HepG2 (cell line): ENCODE results near the gene P3H3. TPM values are rescaled to one million over a fixed set of nuclear protein-coding genes. Genes with fewer than 3 reads are reported as not detected.
A peak's percentile ranks its signal among the peaks of the same experiment; 100 is the strongest.

Experiments
- ATF4 ChIP-seq, 2 experiments: fragments of 450-650 bp in 1 of 2; sonication (generic) in 1 of 2; formaldehyde crosslinking; IDR thresholded peaks; 2 replicates each; pipeline versions ENCODE4 v1.5.0 to v1.8.0; 2020 to 2022; ENCODE audit warnings: mild to moderate bottlenecking in 1 of 2, missing genetic modification reagents in 1 of 2
- ATM ChIP-seq: fragments of 450-650 bp; IDR thresholded peaks from 2 replicates; pipeline ENCODE4 v1.7.1; 2017; ENCODE audit warnings: mild to moderate bottlenecking, borderline replicate concordance
- BRCA1 ChIP-seq: sonication (generic); formaldehyde crosslinking; IDR thresholded peaks from 2 replicates; pipeline ENCODE4 v1.4.0; 2020; ENCODE audit warnings: missing genetic modification reagents
- MBNL3 ChIP-seq: fragments of 250-450 bp; sonication (Bioruptor Pico); conservative IDR thresholded peaks from 2 replicates; pipeline ENCODE4 v1.8.0; 2022; ENCODE audit warnings: mild to moderate bottlenecking, inconsistent platforms
- NFIC ChIP-seq: IDR thresholded peaks from 2 replicates; pipeline ENCODE4 v1.6.1; 2012; ENCODE audit warnings: mild to moderate bottlenecking, low read length, inconsistent platforms
- NKX3-1 ChIP-seq: sonication (generic); formaldehyde crosslinking; IDR thresholded peaks from 2 replicates; pipeline ENCODE4 v1.5.0; 2020; ENCODE audit warnings: missing genetic modification reagents
- NR3C1 ChIP-seq: sonication (generic); formaldehyde crosslinking; IDR thresholded peaks from 2 replicates; pipeline ENCODE4 v1.4.0; 2020; ENCODE audit warnings: missing genetic modification reagents
- PCBP2 ChIP-seq: fragments of 200-400 bp; formaldehyde crosslinking; optimal IDR thresholded peaks from 2 replicates; pipeline ENCODE3; 2018; ENCODE audit warnings: low read length, low read depth; ENCODE audit not compliant: poor library complexity, severe bottlenecking
- REXO4 ChIP-seq: sonication (generic); formaldehyde crosslinking; IDR thresholded peaks from 2 replicates; pipeline ENCODE4 v1.8.0; 2022; ENCODE audit warnings: missing genetic modification reagents, mild to moderate bottlenecking, borderline replicate concordance
- SIN3B ChIP-seq: fragments of 150-350 bp; IDR thresholded peaks from 2 replicates; pipeline ENCODE4 v1.6.1; 2014; ENCODE audit warnings: low read length
- SMARCE1 ChIP-seq: fragments of 450-650 bp; IDR thresholded peaks from 2 replicates; pipeline ENCODE4 v1.6.1; 2017; ENCODE audit warnings: borderline replicate concordance
- TARDBP ChIP-seq: sonication (generic); formaldehyde crosslinking; IDR thresholded peaks from 2 replicates; pipeline ENCODE4 v1.8.0; 2022; ENCODE audit warnings: mild to moderate bottlenecking, missing genetic modification reagents
- ZBTB3 ChIP-seq: sonication (generic); formaldehyde crosslinking; IDR thresholded peaks from 2 replicates; pipeline ENCODE4 v1.4.0; 2020; ENCODE audit warnings: low read depth, mild to moderate bottlenecking, moderate library complexity, missing genetic modification reagents, borderline replicate concordance
- ZC3H13 ChIP-seq: sonication (generic); formaldehyde crosslinking; IDR thresholded peaks from 2 replicates; pipeline ENCODE4 v1.8.1; 2023; ENCODE audit warnings: mild to moderate bottlenecking, missing genetic modification reagents, moderate library complexity
- ZHX1 ChIP-seq: sonication (generic); formaldehyde crosslinking; IDR thresholded peaks from 2 replicates; pipeline ENCODE4 v1.8.1; 2022; ENCODE audit warnings: low read depth, mild to moderate bottlenecking, missing genetic modification reagents
- ZNF343 ChIP-seq: sonication (generic); formaldehyde crosslinking; IDR thresholded peaks from 2 replicates; pipeline ENCODE4 v1.4.0; 2020; ENCODE audit warnings: mild to moderate bottlenecking, missing genetic modification reagents
- ZNF792 ChIP-seq: IDR thresholded peaks from 2 replicates; pipeline ENCODE4 v1.6.1; 2016
- polyA plus RNA-seq, 8 experiments: library from polyadenylated mRNA; depleted of rRNA in 3 of 8; stranded (reverse) in 7 of 8; unstranded in 1 of 8; fragments of >200 nt; fragmentation: Illumina TruSeq in 4 of 8; extraction: Trizol in 4 of 8; gene quantifications; 2 replicates each; pipeline versions ENCODE4 v1.2.1 to v1.2.3, GENCODE V29; 2011 to 2016; ENCODE audit warnings: low read depth in 4 of 8, missing spikeins in 1 of 8, mixed read lengths in 1 of 8; ENCODE audit not compliant: insufficient read depth in 1 of 8
- total RNA-seq, 5 experiments: library from RNA; depleted of rRNA; stranded (reverse); fragments of >200 nt; fragmentation: Illumina TruSeq; extraction: Trizol; gene quantifications; 2 replicates each; pipeline ENCODE4 v1.2.3, GENCODE V29; 2016; ENCODE audit warnings: low read depth in 1 of 5
- TF ChIP-seq, protein P1 (sequence below): sonication (generic); formaldehyde crosslinking; IDR thresholded peaks from 2 replicates; pipeline ENCODE4 v1.4.0; 2020; ENCODE audit warnings: missing genetic modification reagents, borderline replicate concordance
- TF ChIP-seq, protein P2 (sequence below): sonication (generic); formaldehyde crosslinking; IDR thresholded peaks from 2 replicates; pipeline ENCODE4 v1.9.0; 2021; ENCODE audit warnings: missing genetic modification reagents, mild to moderate bottlenecking, borderline replicate concordance

The P3H3 gene
- total and polyA plus RNA-seq, 2 of the 13 experiments (the other 11 are each of a cell fraction or from before 2014, with no cell fraction given): 20.1 to 20.5 TPM

DNA sequence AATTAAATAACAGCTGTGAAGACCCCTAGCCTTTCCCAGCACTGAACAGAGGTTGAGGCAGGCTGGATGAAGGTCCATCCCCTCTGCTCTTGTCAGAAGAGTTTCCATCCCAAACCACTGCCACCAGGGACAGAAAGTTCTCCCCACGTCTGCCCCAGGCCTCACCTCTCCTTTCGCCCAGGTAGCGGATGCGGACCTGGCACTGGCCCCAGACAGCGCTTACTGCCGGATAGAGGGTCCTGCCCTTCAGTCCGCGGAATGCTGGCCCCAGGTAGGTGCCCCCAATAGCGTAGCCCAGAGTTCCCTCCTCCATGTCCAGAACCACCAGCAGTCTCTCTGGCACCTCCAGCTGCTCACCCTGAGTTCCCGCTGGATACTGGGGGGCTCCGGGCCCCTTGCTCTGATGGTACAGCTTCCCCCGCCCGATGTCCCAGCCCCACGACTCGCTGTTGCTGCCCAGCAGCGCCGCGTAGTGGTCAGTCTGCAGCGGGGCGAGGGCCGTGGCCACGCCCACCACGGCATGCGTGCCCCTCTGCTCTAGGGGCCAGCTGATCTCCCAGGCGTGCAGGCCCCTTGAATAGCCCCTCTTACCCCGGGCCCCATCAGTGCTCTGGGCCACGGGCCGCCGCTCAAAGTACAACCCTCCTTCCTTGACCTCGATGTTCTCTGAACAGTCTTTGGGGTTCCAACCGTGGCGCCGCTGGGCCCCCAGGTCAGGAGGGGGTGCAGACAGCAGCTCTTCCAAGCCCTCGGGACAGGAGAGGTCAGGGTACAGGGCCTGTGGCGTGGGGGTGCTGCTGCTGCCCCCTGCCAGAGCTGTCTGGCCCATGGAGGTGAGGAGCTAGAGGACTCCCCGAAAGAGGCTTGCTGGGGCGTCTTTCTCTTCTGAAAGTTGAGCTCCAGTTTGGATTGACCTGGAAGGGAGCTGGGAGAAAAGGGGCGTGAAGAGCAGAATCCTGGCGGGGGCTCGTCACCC, 44.2 kb downstream of the P3H3 start (continued):
- TF ChIP-seq ZNF343: 0 out of 2 replicates have a peak, but pooled peaks have one; percentile 69
- TF ChIP-seq BRCA1 (CRISPR knock-in tag): peak; percentile 55
- 0 out of 4 replicates have a peak, but pooled peaks of 1 of the 2 experiments have one; percentile 57 for TF ChIP-seq ATF4 (CRISPR knock-in tag; IDR thresholded peaks at IDR 0.05)
- TF ChIP-seq SMARCE1: no peak
- no peak for TF ChIP-seq ZBTB3 (CRISPR knock-in tag)
- TF ChIP-seq, protein P1, sequence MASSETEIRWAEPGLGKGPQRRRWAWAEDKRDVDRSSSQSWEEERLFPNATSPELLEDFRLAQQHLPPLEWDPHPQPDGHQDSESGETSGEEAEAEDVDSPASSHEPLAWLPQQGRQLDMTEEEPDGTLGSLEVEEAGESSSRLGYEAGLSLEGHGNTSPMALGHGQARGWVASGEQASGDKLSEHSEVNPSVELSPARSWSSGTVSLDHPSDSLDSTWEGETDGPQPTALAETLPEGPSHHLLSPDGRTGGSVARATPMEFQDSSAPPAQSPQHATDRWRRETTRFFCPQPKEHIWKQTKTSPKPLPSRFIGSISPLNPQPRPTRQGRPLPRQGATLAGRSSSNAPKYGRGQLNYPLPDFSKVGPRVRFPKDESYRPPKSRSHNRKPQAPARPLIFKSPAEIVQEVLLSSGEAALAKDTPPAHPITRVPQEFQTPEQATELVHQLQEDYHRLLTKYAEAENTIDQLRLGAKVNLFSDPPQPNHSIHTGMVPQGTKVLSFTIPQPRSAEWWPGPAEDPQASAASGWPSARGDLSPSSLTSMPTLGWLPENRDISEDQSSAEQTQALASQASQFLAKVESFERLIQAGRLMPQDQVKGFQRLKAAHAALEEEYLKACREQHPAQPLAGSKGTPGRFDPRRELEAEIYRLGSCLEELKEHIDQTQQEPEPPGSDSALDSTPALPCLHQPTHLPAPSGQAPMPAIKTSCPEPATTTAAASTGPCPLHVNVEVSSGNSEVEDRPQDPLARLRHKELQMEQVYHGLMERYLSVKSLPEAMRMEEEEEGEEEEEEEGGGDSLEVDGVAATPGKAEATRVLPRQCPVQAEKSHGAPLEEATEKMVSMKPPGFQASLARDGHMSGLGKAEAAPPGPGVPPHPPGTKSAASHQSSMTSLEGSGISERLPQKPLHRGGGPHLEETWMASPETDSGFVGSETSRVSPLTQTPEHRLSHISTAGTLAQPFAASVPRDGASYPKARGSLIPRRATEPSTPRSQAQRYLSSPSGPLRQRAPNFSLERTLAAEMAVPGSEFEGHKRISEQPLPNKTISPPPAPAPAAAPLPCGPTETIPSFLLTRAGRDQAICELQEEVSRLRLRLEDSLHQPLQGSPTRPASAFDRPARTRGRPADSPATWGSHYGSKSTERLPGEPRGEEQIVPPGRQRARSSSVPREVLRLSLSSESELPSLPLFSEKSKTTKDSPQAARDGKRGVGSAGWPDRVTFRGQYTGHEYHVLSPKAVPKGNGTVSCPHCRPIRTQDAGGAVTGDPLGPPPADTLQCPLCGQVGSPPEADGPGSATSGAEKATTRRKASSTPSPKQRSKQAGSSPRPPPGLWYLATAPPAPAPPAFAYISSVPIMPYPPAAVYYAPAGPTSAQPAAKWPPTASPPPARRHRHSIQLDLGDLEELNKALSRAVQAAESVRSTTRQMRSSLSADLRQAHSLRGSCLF: peak; percentile 84; the same call in 1 of the 2 replicates
- TF ChIP-seq MBNL3 (CRISPR knock-in tag): no peak
- peak; percentile 62; the same call in 1 of the 2 replicates for TF ChIP-seq TARDBP (CRISPR knock-in tag)
- no peak for TF ChIP-seq PCBP2
- no peak for TF ChIP-seq ATM
- TF ChIP-seq, protein P2, sequence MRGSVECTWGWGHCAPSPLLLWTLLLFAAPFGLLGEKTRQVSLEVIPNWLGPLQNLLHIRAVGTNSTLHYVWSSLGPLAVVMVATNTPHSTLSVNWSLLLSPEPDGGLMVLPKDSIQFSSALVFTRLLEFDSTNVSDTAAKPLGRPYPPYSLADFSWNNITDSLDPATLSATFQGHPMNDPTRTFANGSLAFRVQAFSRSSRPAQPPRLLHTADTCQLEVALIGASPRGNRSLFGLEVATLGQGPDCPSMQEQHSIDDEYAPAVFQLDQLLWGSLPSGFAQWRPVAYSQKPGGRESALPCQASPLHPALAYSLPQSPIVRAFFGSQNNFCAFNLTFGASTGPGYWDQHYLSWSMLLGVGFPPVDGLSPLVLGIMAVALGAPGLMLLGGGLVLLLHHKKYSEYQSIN (CRISPR knock-in tag): no peak
- no peak; the same call in none of the 2 replicates for TF ChIP-seq ZC3H13 (CRISPR knock-in tag)
- TF ChIP-seq NR3C1 (CRISPR knock-in tag): no peak
- TF ChIP-seq NFIC: no peak
- 0 out of 2 replicates have a peak, but pooled peaks have one; percentile 29 for TF ChIP-seq ZHX1 (CRISPR knock-in tag)
- TF ChIP-seq ZNF792: 0 out of 2 replicates have a peak, but pooled peaks have one; percentile 77
- no peak for TF ChIP-seq REXO4 (CRISPR knock-in tag)
- no peak for TF ChIP-seq SIN3B
- peak; percentile 73; the same call in 1 of the 2 replicates for TF ChIP-seq NKX3-1
